ENCODE measurements around the gene AHSA1.

The AHSA1 gene

DNA sequence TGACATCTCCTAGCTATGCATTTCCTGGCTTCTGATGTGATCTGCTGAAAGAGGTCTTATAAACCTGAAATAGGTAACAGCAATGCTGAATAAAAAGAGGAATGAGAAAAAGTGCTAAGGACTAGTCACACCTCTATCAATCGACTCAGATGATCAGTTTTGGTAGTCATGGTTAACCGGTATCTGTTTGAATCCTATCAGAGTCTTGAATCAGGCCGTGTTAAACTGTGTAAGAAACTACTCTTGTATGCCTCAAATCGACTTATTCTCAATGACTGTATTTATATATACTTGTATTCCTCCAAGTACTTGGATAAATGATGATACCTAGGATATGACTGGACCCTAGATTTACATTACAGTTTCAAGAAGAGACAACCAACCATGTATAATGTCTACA is 51.5 kb downstream of the AHSA1 start:
- no peak for DNase-seq (ENCODE audit: extremely low read depth, low read depth)
- no peak for TF ChIP-seq CTCF (IDR thresholded peaks at IDR 0.05; ENCODE audit: low read depth, low read length)

GRCh38 chr14:77511486-77512162 is 53.7 kb downstream of the AHSA1 start:
- no peak for DNase-seq (ENCODE audit: extremely low read depth, low read depth)
- no peak for TF ChIP-seq CTCF (IDR thresholded peaks at IDR 0.05; ENCODE audit: low read depth, low read length)

- no peak for TF ChIP-seq CTCF (IDR thresholded peaks at IDR 0.05; ENCODE audit: low read depth, low read length)
- no peak for DNase-seq (ENCODE audit: extremely low read depth, low read depth)
These were observed 58.2 kb downstream of the AHSA1 start for GRCh38 chr14:77516126-77516525.
